GM23338 (cell line): ENCODE data around the gene DUSP10.

Source experiments
- CREB1 ChIP-seq: fragments of 250-450 bp; sonication (Bioruptor Pico); IDR thresholded peaks from 2 replicates; pipeline ENCODE4 v1.5.0; 2020; ENCODE audit warnings: low read depth, mild to moderate bottlenecking, moderate library complexity
- EZH2 ChIP-seq: fragments of 200-600 bp; sonication (generic); IDR thresholded peaks from one replicate; pipeline ENCODE4 v1.8.0; 2017; ENCODE audit warnings: antibody characterized with exemption, mild to moderate bottlenecking, low read depth; ENCODE audit not compliant: unreplicated experiment
- EZH2phosphoT487 ChIP-seq: fragments of 200-600 bp; sonication (generic); IDR thresholded peaks from one replicate; pipeline ENCODE4 v1.8.1; 2018; ENCODE audit warnings: antibody characterized with exemption; ENCODE audit not compliant: unreplicated experiment
- POLR2AphosphoS5 ChIP-seq: IDR thresholded peaks from 2 replicates; pipeline ENCODE4 v1.6.1; 2016; ENCODE audit warnings: antibody characterized with exemption, low read depth
- TF ChIP-seq, protein P1 (sequence below): IDR thresholded peaks from one replicate; pipeline ENCODE4 v1.6.1; 2018; ENCODE audit warnings: antibody characterized with exemption; ENCODE audit not compliant: unreplicated experiment
- TF ChIP-seq, protein P2 (sequence below): IDR thresholded peaks from 2 replicates; pipeline ENCODE4 v1.6.1; 2016; ENCODE audit warnings: antibody characterized with exemption
- TF ChIP-seq, protein P3 (sequence below), 2 experiments: fragments of 200-600 bp in 1 of 2; sonication (generic) in 1 of 2; conservative IDR thresholded peaks; 2 replicates each; pipeline versions ENCODE4 v1.5.1 to v1.6.1; 2016 to 2017; ENCODE audit warnings: antibody characterized with exemption in 2 of 2, low read depth in 2 of 2, mild to moderate bottlenecking in 2 of 2, moderate library complexity in 1 of 2

DNA sequence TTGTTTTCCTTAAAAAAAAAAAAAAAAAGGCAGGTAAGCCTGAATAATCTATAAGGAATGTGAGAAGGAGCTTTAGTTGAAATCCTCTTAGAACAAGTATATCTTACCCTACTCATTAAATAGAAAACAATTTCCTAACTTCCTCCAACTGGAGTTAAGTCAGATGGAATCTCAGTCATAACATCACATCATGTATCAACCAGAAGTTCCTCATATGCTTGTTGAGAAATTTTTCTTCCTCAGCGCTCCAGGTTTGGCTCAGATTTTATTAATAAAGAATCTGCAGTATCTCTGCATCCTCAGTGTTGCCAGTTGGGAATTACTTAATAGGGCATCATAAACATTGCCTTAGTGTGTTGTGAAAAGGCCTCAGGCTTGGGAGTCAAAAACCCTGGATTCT is 37.6 kb downstream of the DUSP10 start:
- TF ChIP-seq, protein P1, sequence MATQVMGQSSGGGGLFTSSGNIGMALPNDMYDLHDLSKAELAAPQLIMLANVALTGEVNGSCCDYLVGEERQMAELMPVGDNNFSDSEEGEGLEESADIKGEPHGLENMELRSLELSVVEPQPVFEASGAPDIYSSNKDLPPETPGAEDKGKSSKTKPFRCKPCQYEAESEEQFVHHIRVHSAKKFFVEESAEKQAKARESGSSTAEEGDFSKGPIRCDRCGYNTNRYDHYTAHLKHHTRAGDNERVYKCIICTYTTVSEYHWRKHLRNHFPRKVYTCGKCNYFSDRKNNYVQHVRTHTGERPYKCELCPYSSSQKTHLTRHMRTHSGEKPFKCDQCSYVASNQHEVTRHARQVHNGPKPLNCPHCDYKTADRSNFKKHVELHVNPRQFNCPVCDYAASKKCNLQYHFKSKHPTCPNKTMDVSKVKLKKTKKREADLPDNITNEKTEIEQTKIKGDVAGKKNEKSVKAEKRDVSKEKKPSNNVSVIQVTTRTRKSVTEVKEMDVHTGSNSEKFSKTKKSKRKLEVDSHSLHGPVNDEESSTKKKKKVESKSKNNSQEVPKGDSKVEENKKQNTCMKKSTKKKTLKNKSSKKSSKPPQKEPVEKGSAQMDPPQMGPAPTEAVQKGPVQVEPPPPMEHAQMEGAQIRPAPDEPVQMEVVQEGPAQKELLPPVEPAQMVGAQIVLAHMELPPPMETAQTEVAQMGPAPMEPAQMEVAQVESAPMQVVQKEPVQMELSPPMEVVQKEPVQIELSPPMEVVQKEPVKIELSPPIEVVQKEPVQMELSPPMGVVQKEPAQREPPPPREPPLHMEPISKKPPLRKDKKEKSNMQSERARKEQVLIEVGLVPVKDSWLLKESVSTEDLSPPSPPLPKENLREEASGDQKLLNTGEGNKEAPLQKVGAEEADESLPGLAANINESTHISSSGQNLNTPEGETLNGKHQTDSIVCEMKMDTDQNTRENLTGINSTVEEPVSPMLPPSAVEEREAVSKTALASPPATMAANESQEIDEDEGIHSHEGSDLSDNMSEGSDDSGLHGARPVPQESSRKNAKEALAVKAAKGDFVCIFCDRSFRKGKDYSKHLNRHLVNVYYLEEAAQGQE = no peak
- TF ChIP-seq, protein P2, sequence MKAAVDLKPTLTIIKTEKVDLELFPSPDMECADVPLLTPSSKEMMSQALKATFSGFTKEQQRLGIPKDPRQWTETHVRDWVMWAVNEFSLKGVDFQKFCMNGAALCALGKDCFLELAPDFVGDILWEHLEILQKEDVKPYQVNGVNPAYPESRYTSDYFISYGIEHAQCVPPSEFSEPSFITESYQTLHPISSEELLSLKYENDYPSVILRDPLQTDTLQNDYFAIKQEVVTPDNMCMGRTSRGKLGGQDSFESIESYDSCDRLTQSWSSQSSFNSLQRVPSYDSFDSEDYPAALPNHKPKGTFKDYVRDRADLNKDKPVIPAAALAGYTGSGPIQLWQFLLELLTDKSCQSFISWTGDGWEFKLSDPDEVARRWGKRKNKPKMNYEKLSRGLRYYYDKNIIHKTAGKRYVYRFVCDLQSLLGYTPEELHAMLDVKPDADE = no peak
- TF ChIP-seq CREB1 (CRISPR knock-in tag) = no peak
- no peak for TF ChIP-seq EZH2phosphoT487
- TF ChIP-seq, protein P3, sequence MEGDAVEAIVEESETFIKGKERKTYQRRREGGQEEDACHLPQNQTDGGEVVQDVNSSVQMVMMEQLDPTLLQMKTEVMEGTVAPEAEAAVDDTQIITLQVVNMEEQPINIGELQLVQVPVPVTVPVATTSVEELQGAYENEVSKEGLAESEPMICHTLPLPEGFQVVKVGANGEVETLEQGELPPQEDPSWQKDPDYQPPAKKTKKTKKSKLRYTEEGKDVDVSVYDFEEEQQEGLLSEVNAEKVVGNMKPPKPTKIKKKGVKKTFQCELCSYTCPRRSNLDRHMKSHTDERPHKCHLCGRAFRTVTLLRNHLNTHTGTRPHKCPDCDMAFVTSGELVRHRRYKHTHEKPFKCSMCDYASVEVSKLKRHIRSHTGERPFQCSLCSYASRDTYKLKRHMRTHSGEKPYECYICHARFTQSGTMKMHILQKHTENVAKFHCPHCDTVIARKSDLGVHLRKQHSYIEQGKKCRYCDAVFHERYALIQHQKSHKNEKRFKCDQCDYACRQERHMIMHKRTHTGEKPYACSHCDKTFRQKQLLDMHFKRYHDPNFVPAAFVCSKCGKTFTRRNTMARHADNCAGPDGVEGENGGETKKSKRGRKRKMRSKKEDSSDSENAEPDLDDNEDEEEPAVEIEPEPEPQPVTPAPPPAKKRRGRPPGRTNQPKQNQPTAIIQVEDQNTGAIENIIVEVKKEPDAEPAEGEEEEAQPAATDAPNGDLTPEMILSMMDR (conservative IDR thresholded peaks at IDR 0.05; ENCODE audit: low read depth in 2 of 2) = no peak
- no peak for TF ChIP-seq EZH2
- no peak for TF ChIP-seq POLR2AphosphoS5
